SHP77 (cell line): Measurements from ENCODE around the gene DKKL1.
"Not testable (repeated sequence)": the region's sequence is repeated elsewhere in the genome, so short reads cannot be mapped to it uniquely, and the experiment has no call there.

Experiments used
- DNase-seq, 2 experiments: peaks; one replicate each; lab custom pipeline; 2025; lab: John Stamatoyannopoulos, UW

Gene DKKL1

GRCh38 chr19:49362048-49362928 lies 1.4 kb upstream of the DKKL1 start, which contains the start of gene TEAD2:
TSS of gene TEAD2 (minus strand) at chr19:49362416. CDS start at chr19:49360075, 2,341 bp downstream.
- DNase-seq = no peak

- DNase-seq = no peak
Measured at GRCh38 chr19:49362929-49363267, 779 bp upstream of the DKKL1 start.

DNA sequence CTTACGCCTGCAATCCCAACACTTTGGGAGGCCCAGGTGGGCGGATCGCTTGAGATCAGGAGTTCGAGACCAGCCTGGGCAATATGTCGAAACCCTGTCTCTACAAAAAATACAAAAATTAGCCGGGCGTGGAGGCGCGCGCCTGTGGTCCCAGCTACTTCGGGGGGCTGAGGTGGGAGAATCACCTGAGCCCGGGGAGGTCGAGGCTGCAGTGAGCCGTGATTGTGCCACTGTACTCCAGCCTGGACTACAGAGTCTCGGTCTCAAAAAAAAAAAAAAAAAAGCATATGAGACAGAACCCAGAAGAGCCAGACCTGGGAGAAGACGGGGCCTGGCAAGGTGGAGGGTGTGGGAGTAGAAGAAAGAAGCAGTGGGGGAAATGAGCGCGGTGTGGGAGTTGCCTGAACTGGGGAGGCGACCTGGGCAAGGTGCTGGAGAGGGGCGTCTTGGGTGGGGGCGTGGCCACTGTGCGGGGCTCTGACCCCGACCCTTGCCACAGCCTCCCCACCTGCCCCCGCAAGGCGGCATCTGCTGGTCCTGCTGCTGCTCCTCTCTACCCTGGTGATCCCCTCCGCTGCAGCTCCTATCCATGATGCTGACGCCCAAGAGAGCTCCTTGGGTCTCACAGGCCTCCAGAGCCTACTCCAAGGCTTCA lies 533 bp downstream of the DKKL1 start:
- no peak for DNase-seq

GRCh38 chr19:49366110-49366509 lies 2.4 kb downstream of the DKKL1 start:
- DNase-seq = no peak

- no peak for DNase-seq
Measured at GRCh38 chr19:49368711-49369358, 5.2 kb downstream of the DKKL1 start.

DNA sequence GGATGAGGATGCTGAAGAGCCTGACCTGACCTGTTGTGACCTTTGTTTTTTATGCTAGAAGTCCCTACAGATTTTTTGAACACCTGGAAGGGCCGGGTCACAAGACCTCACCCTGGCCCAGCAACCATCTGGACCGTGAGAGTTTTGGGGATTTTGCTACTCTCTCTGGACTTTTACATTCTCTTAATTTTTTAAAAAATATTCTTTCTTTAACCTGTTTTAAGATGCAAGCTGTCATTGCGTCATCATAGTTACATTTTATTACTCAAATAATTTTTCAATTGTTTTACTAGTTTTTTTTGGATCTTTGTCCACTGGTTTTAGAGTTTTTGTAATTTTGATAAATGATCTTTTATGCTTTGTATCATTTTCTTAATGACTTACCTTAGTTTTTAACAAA lies 7.5 kb downstream of the DKKL1 start:
- no peak for DNase-seq

DNA sequence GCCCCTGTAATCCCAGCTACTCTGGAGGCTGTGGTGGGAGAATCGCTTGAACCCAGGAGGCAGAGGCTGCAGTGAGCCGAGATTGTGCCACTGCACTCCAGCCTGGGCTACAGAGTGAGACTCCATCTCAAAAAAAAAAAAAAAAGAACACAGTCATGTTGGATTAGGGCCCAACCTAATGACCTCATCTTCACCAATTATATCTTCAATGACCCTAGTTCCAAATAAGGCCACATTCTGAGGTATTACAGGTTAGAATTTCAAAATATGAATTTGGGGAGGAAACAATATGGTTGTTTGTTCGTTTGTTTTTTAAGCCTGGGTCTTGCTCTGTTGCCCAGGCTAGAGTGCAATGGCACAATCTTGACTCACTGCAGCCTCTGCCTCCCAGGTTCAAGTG lies 9.5 kb downstream of the DKKL1 start:
- not testable (repeated sequence) for DNase-seq

DNA sequence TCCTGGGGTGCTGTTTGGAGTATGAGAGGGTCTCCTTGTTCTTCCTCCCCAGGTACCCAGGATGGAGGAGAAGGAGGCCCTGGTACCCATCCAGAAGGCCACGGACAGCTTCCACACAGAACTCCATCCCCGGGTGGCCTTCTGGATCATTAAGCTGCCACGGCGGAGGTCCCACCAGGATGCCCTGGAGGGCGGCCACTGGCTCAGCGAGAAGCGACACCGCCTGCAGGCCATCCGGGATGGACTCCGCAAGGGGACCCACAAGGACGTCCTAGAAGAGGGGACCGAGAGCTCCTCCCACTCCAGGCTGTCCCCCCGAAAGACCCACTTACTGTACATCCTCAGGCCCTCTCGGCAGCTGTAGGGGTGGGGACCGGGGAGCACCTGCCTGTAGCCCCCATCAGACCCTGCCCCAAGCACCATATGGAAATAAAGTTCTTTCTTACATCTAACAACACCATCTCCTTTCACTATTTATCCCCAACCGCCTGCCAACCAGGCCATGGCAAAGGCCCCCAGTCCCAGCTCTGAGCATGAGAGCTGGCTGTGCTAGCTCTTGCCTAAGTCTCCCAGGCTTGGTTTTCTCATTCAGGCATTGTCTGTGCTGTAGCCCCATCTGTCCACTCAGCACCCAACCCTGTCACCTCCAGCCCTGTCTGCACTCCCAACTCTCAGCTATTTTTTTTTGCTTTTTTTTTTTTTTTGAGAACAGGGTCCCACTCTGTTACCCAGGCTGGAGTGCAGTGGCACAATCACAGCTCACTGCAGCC lies 11.2 kb downstream of the DKKL1 start:
- DNase-seq = no peak

GRCh38 chr19:49378512-49378911 lies 14.8 kb downstream of the DKKL1 start:
- no peak for DNase-seq

DNA sequence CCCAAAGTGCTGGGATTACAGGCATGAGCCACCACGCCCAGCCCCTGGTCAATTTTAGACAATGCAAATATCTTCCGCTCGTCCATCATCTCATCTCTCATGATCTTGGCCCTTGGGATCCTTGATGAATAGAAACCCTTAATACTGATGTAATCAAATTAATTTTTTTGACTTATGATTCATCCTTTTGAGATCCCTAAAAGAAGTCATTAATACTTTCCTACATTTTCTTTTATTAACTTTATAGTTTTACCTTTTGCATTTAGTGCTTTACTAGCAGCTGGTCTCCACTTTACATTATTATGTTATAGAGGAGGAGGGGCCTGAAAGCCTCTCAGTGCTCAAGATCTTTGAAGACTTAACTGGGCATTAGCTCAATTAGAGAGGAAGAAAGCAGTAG lies 16.7 kb downstream of the DKKL1 start:
- no peak for DNase-seq

DNA sequence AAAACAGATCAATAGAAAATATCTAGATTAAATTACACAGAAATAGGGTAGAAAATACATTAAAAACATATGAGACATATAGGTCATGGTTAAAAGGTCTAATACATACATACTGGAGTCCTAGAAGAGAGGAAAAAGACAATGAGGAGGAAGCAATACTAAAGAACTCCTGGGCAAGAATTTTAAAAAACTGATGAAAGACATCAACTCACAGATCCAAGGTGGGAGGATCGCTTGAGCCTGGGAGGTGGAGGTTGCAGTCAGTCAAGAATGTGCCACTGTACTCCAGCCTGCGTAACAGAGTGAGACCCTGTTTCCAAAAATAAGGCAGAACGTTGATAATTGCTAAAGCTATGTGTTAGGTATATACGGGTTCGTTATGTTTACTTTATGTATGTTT lies 19.0 kb downstream of the DKKL1 start:
- no peak for DNase-seq

DNA sequence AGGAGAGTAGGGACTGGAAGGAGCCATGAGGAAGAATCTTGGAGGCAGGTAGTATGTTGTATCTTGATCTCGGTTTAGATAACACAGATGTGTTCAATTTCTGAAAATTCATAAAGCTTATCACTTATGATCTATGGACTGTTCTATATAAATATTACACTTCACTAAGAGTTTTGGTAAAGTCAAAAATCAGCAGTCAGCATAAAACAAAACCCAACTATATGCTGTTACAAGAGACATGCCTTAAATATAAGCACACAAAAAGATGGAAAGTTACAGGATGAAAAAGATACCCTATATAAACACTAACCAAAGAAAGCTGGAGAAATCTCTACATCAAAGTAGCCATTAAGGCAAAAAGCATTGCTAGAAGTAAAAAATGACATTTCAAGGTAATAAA lies 19.9 kb downstream of the DKKL1 start:
- DNase-seq = no peak

DNA sequence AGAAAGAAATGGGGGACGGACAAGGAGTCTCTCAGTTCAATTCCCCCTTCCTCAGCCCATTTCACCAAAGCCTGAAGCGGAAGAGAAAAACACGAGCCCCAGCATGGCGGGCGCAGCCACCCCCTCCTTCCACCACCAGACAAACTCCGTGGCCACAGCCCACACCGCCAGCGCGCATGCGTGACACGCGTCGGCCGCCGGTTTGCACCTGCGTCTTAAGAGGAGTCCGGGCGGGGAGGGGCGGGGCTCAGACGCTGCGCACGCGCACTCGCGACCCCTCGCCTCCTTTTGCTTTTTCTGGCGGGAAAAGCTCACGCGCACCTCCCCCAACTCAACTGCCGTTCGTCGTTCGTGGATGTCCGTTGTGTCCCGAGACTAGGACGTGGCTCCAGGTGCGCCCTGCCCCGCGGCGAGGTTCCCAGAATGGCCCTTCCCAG lies 24.3 kb downstream of the DKKL1 start, which contains the start of gene KASH5:
Gene KASH5 (plus strand): TSS at position 314 of the 437 bp plus-strand sequence. CDS start 2,635 bp downstream, outside the sequence.
- no peak for DNase-seq

DNA sequence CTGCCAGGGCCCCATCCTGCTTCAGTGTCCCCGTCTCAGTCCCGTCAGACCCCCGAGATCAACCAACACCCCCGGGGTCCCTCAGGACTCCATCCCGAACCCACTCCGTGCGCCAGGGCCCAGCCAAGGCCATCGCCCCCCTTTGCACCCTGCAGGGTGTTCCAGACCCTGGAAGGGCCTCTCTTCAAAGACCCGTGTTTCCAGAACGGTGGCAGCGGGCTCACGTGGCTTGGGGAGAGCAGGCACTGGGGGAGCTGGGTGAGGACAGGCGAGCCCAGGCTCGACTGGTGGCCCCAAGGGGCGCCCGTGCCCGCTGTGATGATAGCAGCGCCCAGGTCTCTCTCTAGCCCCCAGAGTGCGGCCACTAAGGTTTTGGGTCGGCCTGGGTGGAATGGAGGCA lies 25.7 kb downstream of the DKKL1 start:
- DNase-seq = no peak

DNA sequence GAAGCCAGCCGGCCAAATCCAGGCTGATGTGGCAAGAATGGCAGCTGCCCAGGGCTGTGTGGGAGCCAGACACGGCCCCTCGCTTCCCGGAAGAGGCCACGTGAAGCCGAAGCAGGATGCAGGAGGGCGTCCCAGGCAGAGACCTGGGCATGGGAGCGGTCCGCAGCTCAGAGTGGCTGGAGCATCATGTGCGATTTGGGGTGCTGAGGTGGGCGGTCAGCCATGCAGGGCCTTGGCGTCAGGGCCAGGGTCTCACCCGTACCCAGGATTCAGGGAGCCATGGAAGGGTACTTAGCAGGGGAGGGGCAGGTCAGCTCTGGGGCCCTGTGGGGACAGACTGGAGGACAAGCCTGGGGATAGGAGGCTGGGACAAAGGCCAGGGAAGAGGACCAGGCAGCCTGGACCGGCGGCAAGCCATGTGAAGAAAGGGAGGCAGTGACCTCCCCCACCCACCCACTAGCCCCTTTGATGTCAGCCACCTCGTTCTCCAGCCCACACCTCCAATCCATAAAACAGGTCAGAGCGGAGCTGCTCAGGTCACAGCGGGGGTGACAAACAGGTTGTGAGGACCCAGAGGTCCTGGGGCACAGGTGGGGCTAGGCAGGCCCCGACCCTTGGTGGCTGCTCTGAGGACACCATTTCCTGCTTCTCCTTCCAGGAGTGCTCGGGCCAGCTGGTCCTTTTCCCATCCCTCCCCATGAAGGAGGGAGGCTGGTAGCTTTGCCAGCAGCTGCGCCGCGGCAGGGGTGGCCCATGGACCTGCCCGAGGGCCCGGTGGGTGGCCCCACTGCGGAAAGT lies 26.7 kb downstream of the DKKL1 start:
- no peak for DNase-seq

GRCh38 chr19:49390929-49391359 lies 27.3 kb downstream of the DKKL1 start:
- no peak for DNase-seq

DNA sequence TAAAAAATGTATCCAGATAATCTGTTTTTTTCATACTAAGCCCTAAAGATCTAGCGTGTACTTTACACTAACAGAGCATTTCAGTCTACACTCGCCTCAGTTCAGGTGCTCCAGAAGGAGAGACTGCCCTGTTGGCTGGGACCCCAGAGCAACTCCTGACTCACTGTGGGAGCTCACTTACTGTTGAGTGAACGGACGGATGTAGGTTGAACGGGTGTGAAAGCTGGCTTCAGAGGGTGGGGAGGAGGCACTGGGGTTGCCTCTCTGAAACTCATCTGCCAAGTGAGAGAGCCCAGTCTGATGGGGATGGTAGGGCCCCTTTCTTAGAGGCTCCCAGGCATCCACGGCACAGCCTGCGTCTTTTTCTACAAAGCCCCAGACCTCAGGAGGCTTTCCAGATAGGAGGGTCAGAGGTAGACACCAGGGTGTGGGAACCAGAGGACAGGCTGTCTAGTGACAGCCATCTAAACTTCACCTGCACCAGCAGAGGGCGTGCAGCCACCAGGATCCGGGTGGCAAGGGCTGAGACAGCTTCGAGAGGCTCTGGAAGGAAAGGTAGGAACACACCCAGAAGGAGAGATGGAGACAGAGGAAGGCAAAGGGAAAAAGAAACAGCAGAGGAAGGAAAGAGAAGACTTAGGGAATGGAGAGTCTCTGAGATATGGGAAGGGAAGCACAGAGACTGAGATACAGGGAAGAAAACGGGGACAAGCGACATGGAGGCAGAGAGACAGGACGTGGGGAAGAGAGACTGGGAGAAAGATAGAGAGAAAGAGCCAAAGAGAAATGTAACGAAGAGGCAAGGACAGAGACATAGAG lies 28.1 kb downstream of the DKKL1 start:
- peak; percentile 79 to 84 for DNase-seq

DNA sequence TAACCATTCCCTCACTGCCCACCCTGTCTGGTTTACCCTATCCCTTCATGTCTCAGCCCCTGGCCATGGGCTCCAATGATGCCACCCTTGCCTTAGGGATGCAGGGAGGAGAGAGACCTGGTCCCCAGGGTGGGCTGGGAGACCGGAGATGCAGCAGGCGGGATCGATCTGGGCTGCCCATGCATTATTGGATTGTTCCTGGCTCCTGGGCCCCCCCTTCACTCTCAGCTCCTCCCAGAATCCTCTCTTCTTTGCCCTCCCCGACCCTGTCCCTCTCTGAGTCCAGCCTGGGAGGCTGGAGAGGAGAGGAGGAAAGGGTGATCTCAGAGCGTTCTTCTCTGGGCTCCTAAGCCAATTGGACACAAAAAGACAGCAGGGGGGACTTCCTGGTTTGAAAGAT lies 30.2 kb downstream of the DKKL1 start:
- DNase-seq = no peak

GRCh38 chr19:49395581-49396407 lies 32.1 kb downstream of the DKKL1 start:
- DNase-seq = no peak
